ENCODE results near the gene ARHGDIG.

Gene ARHGDIG

DNA sequence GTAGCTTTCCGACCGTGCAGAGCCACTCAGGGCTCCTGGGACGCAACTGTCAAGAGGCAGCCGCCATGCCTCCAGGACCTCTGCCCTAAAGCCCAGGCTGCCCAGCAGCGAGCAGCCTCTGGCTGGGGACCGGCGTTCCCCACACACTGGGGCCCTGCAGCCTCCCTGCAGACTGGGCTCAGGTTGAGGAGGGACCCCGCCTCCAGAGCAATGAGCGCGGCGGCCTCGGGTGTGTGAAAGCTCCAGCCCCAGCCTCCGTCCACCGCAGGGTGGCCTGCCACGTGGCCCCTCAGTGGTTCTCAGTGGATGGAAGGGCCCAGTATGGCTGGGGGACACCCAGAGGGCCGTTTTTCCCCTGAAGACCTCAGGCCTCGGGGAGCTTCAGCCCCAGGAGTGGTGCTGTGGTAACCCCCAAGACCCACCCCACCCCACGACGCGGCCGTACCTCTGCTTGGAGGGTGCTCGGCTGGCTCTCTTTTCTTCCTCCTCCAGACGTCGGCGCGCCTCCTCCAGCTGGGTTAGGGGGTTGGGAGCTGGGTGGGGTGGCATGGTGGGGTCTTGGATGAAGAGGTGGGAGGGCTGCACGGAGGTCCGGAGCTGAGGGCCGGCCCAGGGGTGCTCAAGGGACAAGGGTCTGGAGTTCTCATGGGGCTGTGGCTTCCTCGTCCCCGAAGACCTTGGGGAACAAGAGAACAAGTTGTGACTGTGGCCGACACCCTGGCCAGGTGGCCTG is 12.8 kb downstream of the ARHGDIG start:
- in situ Hi-C loops (cut with MboI; ENCODE audit: low sequenced_read_pairs) = no loop called here

DNA sequence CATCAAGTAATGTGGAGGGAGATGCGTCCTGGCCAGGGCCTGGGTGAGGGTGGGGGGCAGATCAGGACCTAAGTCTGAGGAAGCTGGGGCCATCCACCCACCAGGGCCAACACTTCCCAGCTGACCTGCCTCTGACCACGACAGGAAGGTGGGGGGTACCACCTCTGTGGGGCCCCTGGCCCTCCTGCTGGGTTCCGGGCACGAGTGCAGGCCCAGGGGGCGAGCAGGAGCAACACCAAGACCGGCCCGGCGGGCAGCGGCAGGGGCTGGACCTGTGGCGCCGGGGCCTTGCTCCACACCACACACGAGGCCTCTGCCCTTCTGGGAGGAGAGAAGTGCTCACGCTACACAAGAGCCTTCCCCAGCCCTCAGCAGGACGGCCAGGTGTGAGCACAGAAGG is 15.9 kb downstream of the ARHGDIG start:
- in situ Hi-C loops (cut with MboI; ENCODE audit: low sequenced_read_pairs) = no loop called here

DNA sequence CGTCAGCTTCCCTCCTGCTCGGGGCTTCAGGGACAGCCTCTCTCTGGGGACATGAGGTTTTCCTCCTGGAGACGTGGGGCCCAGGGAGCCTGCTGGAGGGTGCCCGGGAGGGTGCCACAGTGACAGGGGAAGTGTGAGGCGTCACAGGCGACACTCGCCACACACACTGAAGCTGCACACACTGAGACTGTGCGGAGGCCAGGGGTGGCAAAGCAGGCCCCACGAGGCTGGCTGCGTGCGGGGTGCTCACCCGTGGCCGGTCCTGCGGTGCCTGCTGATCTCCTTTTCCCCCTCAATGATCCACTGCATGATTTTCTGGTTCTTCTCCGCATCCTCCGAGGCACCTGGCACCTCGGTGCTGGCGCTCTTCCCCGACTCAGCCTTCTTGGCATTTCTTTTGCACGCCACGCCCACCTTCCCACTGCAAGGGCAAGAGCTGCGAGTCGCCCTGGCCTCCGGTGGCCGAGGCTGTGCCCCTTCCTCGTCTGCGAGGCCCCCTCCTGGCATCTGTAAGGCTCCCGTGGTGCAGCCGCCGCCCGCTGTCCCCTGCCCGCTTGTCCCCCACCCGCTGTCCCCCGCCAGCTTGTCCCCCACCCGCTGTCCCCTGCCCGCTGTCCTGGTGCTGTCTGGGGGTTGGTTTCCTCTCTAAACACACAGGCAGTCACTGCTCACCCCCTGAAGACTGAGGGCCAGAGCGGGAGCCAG is 16.6 kb downstream of the ARHGDIG start:
- in situ Hi-C loops (cut with MboI; ENCODE audit: low sequenced_read_pairs) = no loop called here

DNA sequence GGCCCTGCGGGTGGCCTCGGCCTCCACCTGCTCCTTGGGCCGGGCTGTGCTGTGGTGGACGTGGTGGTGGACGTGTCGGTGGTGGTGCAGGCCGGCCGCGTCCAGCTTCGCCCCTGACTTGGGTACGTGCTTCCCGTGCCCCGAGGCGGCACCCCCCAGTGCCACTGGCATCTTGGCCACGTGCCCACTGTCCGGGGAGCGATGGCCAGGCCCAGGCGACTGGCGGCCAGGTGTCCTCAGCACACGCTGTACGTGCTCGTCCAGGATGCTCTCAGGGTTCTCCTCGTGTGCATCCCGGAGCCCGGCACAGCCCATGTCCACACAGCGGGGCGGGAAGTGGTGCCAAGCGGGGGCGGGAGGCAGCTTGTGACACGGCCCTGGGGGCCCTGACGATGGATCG is 17.4 kb downstream of the ARHGDIG start:
- in situ Hi-C loops (cut with MboI; ENCODE audit: low sequenced_read_pairs) = no loop called here

DNA sequence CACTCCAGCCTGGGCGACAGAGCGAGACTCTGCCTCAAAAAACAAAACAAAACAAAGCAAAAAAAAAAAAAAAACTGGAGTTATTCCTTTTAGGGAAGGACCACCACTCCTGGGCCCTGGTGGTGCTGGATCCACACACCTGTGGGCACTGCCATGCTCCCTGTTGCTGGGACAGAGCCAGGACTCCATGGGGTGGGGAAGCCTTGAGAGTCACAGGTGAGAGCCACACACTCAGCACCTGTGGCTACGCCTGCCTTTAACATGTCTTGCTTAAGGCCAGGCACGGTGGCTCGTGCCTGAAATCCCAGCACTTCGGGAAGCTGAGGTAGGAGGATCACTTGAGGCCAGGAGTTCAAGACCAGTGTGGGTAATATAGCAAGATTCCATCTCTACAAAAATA is 20.8 kb downstream of the ARHGDIG start:
- in situ Hi-C loops (cut with MboI; ENCODE audit: low sequenced_read_pairs) = no loop called here

DNA sequence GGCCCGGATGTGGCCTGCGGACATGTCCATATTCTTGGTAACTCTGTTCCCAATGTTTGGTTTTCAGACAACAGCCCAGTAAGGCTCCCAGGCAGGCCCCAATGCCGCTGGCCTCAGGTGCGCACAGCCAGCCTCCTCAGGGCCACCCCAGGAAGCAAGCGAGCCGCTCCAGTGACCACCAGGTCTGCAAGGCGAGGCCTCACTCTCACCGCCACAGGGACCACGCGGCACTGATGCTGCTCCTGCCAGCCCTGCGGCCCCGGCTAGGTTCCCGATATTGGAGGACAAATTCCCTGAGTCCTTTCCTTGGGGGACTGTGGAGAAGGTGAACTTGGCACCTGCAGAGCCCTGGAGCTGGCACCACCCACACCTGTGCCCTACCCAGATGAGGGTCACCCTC is 21.6 kb downstream of the ARHGDIG start:
- in situ Hi-C loops (cut with MboI; ENCODE audit: low sequenced_read_pairs) = no loop called here

DNA sequence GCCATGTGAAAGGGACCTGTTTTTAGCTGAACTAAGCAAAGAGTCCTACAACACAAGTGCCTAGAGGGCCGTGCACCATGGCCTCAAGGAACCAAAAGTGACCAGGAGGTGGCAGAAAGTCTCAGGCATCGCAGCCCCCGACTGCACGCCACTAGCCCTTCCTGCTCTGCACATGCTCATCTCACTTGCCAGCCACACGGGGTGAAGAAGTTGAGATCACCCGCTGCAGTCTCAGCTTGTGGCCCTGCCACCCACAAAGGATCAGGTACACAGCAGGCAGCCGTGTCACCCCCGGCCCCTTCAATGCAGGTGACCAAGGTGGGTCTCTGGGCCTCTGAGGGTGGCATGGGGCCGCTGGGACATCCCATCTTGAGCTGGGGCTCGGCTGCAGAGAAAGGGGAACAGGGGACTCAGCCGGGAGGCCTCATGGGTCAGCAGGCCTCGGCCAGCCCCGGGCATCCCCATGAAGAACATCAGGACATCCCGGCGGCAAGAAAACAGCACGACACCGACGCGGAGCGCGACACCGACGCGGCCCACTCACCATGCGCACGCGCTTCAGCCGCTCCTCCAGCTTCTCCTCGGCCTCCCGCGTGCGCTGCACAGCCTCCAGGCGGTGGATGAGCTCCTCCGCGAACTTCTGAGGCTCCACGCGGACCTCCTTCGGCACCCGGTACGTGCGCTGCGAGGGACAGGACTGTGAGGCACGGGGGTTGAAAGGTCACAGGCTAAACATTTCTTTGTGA is 23.5 kb downstream of the ARHGDIG start:
- in situ Hi-C loops (cut with MboI; ENCODE audit: low sequenced_read_pairs) = no loop called here

DNA sequence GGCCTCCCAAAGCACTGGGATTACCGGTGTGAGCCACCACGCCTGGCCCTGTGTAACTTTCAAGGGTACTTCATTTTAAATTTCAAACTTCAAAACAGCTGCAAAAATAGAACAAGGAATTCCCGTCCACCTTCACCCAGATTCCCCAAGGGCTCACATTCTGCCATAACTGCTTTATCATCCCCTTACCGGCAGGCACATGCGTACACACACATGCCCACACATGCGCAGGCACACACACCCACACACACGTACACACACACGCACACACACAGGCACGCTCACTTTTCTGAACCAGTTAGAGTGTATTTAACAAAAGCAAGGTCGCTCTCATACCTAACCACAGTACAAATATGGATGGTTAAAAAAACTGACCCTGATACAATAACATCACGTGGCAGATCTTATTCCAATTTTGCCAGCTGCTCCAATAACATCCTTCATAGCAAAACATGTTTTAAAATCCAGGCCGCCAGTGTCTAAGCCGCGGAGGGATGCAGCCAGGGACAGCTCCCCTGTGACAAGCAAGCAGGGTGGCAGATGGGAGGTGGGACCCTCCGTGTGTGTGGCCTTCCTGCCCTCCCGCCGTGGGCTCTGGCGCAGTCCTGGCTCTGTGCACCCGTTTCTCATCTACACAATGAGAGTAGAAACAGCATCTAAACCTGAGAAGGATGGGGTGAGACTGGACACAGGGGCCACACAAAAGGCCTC is 25.7 kb downstream of the ARHGDIG start:
- in situ Hi-C loops (cut with MboI; ENCODE audit: low sequenced_read_pairs) = no loop called here

DNA sequence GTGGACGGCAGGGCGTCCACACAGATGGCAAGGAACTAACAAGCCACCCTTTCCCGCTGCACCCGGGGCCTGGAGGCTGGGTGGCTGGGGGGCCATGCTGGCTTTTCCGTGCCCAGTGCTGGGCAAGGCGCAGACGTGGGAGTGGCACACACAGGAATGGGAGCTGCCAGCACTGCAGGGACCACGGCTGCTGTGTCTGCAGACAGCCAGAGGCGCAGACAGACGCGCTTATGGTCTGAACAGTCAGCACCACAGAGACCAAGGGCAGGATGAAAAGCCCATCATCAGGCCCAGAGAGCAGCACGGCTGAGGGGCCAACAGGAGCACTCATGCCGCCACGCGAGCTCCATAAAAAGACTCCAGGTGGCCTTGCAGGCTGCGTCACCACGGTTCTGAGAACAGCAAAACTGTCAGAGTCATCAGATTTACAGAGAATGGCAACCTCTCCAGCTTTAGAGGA is 26.6 kb downstream of the ARHGDIG start:
- in situ Hi-C loops (cut with MboI; ENCODE audit: low sequenced_read_pairs) = no loop called here

DNA sequence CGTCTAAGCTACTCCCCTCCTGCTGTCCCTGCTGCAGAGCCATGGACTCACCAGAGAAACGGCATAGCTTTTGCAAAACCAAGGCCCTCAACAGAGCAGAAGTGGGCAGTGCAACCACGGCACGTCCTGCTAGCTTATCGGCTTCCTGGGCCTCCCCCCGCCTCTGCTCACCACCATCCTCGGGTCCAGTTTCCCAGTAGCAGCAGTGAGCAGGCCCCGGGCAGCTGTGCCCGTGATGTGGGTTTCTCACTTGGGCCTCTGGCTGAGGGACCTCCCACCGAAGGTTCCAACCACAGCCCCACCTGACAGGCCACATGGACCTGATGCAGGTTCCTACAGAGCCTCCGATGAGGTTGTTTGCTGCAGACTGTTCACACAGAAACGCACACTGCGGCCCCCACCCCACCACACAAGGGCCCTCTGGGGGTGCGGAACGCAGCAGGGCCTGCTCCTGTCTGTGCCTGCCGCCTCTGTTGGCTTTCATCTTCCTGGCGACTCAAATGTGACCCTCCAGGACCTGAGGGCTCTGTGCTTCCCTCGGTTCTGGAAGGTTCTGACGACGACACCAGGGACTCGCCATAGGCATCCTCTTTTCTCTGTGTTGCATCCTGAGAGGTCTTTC is 27.4 kb downstream of the ARHGDIG start:
- in situ Hi-C loops (cut with MboI; ENCODE audit: low sequenced_read_pairs) = no loop called here

DNA sequence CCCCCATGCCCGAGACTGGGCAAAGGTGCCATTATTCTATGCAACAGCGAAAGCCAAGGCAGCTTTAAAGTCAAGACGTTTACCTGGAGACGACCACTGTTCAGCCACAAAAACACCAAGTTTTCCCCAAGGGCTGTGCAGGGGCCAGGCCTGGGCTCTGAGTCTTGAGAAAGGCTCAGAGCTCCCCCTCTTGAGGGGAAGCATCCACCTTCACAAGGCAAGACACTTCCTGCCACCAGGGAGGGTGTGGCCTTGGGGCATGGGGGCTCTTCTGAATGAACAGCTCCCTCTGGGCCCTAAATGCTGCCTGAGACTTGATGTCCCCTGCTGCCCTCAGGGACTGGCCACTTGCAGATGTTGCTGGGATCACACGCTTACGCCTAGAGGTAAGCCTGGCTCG is 29.1 kb downstream of the ARHGDIG start:
- in situ Hi-C loops (cut with MboI; ENCODE audit: low sequenced_read_pairs) = no loop called here

DNA sequence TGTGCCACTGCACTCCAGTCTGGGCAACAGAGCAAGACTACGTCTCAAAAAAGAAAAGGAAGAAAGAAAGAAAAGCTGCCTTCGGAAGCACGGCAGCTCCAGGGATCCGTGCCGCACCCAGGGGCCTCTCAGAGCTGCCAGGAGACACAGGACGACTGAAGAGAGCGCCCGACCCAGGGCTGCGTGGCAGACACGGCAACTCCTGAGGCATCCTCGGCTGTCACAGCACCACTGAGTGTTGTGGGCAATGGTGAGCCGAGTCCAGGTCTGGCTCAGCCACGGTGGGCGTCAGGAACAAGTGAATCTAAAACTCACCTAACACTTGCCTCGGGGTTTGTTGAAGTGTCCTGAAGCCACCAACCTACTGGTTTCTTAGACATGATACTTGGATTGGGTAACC is 31.3 kb downstream of the ARHGDIG start:
- in situ Hi-C loops (cut with MboI; ENCODE audit: low sequenced_read_pairs) = no loop called here

DNA sequence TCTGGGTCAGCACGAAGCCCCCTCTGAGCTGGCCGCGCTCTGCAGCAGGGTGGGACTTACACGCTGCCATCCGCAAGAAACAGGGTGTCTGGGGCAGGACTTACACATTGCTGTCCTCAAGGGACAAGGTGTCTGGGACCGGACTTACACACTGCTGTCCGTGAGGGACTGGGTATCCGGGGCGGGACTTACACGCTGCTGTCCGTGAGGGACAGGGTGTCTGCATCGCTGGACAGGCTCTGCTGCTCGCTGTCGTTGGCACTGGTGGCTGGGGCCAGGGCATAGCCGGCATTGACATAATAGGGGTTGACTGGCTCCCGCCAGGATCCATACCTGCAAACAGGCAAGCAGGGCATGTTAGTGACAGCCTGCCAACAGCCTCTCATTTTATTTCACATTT is 34.0 kb downstream of the ARHGDIG start:
- in situ Hi-C loops (cut with MboI; ENCODE audit: low sequenced_read_pairs) = no loop called here

DNA sequence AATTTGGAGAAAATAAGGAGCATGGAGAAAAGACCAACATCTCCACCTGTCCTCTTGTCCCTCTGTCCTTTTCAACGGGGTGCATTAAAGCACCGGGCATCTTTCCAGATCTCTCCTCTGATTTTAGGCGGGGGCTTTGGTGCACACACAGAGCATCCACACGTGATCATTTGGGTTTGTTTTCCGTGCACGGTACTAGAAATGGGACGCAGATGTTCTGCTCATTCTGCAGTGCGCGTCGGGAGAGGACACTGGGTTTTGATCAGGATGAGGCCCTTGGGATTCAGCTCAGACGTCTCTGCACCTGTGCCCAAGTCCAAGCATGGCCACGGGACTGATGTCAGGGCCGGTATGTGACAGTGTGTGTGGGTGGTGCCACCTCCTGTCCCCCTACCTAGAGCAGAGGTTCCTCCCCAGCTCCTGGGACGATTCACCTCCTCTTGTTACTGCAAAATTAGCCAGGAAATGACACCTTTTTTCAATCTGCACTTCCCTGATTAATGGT is 34.5 kb downstream of the ARHGDIG start:
- in situ Hi-C loops (cut with MboI; ENCODE audit: low sequenced_read_pairs) = no loop called here

DNA sequence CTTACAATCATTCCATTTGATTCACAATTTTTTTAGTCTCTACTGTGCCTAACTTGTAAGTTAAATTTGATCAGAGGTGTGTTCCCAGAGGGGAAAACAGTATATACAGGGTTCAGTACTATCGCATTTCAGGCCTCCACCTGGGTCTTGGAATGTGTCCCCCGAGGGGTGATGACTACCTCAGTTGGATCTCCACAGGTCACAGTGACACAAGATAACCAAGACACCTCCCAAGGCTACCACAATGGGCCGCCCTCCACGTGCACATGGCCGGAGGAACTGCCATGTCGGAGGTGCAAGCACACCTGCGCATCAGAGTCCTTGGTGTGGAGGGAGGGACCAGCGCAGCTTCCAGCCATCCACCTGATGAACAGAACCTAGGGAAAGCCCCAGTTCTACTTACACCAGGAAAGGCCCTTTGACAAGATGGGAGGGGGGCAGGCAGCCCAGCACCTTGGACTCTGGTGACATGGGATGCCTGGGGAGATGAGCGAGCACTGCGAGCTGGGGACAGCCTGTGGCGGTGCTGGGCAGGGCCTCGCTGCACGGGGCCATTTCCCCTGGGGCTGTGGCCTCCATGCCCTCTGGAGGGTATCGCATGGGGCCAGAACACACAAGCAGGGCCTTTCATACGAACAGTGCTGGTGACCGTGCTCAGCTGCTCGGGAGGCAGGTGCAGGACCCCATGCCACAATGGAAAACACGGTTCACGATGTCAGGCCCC is 36.5 kb downstream of the ARHGDIG start:
- in situ Hi-C loops (cut with MboI; ENCODE audit: low sequenced_read_pairs) = no loop called here

DNA sequence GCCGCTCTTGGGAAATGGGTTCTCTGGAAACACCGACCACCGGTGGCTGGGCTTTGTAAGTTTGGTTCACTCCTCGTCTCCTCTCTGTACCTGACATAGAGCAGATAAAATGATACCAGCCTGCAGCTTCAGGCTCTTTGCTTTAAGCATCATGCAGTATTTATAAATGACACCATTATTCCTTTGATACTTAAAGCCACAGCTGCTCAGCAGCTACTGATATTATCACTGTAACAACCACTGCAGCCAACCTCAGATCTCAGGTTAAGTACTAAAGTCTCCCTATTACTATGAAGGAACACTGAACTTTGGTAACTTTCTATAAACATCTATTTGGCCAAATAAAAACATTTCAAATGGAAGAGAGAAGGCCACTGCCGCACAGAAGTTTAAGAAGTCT is 37.2 kb downstream of the ARHGDIG start:
- in situ Hi-C loops (cut with MboI; ENCODE audit: low sequenced_read_pairs) = no loop called here

DNA sequence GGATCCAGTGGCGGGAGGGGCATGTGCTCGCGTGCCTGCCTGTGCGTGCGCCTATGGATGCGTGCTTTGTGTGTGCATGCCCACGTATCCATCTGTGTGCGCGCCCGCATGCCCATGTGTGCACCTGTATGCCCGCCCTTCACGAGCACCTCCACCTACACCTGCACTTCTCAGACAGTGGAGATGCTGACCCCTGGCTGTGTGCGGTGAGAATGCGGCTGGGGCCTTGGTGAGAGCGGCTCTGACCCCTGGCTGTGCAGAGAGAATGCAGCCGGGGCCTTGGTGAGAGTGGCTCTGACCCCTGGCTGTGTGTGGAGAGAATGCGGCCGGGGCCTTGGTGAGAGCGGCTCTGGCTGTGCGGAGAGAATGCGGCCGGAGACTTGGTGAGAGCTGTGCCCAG is 38.2 kb downstream of the ARHGDIG start:
- in situ Hi-C loops (cut with MboI; ENCODE audit: low sequenced_read_pairs) = no loop called here

DNA sequence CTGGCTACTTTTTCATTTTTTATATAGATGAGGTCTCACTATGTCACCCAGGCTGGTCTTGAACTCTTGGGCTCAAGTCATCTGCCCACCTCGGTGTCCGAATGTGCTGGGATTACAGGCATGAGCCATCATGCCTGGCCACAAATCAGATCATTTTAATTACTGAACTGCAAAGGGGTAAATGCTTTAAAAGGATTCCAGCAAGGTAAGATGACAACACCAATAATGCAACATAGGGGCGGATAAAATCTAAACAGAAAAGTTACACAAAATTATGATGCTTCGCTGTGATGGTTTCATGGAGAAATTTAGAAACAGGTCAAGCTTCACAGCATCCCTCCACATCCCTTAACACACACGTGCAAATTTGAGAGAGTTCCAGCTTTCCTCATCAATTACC is 39.8 kb downstream of the ARHGDIG start:
- in situ Hi-C loops (cut with MboI; ENCODE audit: low sequenced_read_pairs) = no loop called here

DNA sequence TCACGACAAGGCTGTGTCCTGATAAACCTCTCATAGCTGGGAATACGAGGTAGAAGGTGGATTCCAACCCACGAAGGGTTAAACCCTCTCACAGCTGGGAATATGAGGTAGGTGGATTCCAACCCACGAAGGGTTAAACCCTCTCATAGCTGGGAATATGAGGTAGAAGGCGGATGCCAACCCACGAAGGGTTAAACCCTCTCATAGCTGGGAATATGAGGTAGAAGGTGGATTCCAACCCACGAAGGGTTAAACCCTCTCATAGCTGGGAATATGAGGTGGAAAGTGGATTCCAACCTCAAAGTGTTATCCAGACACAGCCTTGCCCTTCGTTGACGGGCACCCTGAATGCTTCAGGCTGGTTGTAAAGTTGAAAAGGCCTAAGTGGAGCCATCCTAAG is 41.1 kb downstream of the ARHGDIG start:
- in situ Hi-C loops (cut with MboI; ENCODE audit: low sequenced_read_pairs) = no loop called here

Data from hTERT RPE-1 (cell line).